Umbilical cord (tissue), 2 donors: ENCODE data around the gene FADD. TPM values are rescaled to one million over a fixed set of nuclear protein-coding genes. Genes with fewer than 3 reads are reported as not detected.

Experiments used
- DNase-seq: peaks from one replicate; pipeline ENCODE4 v3.0.0-alpha.2; 2015; ENCODE audit warnings: low spot score
- total RNA-seq: library from RNA; depleted of rRNA; stranded (reverse); fragments of >200 nt; gene quantifications from one replicate; pipeline ENCODE4 v1.2.3, GENCODE V29; 2014; ENCODE audit warnings: low replicate concordance; ENCODE audit not compliant: insufficient read depth

The FADD gene
- total RNA-seq, 1 donor from 2014 or later, result 23.8 TPM

GRCh38 chr11:70233511-70233934 is 30.4 kb downstream of the FADD start:
- no peak for DNase-seq

- DNase-seq, result no peak
These were observed 30.9 kb downstream of the FADD start for GRCh38 chr11:70233962-70234361.

- DNase-seq, result no peak
These were observed 37.2 kb downstream of the FADD start for GRCh38 chr11:70240337-70240736.

DNA sequence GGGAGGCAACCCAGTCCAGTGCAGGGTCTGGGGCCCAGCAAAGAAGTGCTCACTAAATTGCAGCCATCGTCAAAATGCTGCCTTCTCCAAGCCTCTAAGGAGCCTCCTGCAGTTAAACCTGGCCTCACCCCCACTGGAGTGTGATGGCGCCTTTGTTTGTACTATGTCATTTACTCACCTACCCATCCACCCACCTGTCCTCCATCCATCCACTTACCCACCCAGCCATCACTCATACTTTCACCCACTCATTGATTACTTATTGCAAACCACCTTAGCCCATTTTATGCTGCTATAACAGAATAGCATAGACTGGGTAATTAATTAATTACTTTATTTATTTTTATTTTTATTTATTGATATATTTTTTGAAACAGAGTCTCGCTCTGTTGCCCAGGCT is 38.6 kb downstream of the FADD start:
- no peak for DNase-seq

- no peak for DNase-seq
These were observed 39.8 kb downstream of the FADD start for GRCh38 chr11:70242885-70243284.

DNA sequence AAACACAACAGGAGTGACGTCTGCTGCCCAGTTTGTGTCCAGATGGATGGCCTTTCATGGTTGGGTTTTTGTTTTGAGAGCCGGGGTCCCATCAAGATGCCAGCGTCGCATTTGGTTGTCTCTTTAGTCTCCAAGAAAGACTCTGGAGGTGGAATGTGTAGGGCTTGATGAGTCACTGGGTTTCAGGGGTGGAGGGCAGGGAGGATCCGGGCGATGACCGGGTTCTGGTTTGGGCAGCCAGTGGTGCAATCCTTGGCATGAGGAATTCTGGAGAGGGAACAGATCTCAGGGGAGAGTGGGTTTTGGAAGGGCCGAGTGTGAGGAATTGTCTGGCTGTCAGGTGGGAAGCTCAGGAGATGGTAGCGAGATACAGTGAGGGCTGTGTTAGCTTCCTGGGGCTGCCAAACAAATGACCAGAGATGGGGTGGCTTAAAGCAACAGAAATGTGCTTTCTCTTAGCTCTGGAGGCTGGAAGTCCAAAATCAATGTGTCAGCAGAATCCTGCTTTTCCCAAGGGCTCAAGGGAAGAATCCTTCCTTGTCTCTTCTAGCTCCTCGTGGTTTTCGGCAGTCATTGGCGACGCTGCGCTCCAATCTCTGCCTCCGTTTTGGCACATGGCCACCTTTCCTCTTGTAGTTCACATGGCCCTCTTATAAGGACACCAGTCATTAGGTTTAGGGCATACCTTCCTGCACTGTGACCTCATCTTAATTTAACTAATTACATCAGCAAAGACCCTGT is 41.0 kb downstream of the FADD start:
- DNase-seq, result no peak

DNA sequence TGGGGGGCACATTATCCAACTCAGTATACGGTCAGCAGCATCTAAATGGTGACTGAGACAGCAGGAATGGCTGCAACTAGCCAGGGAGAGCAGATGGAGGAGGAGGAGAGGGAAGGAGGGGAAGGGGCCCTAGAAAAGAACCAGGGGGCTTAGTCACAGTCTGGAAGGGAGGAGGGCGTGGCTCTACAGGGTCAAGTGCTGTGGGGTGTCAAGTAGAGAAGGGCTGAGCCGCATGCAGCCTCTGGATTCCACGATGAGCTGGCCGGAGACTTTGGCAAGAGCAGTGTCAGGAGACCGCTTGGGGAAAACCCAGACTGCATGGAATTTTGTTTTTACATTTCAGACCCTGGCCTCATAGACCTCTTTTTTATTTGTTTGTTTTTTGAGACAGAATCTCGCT is 41.6 kb downstream of the FADD start:
- DNase-seq, result no peak

GRCh38 chr11:70246196-70246595 is 43.1 kb downstream of the FADD start:
- DNase-seq, result no peak

- DNase-seq, result no peak
These were observed 44.1 kb downstream of the FADD start for GRCh38 chr11:70247042-70247709.

DNA sequence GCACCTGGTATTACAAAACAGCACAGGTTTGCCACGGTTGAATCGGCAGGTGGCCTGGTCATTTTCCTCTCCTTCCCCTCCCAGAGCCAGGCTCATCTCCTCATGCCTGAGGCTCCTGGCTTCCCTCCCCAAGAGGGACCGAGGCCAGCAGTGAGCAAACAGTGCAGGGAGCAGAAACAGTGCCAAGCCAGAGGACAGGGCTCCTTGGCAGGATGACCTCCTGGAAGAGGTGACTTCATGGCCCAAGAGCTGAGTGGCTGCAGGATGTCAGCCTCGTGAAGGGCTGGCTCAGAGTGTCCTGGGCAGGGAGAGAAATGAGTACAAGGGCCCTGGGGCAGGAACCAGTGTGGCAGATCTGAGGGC is 44.6 kb downstream of the FADD start:
- no peak for DNase-seq

- no peak for DNase-seq
These were observed 48.0 kb downstream of the FADD start for GRCh38 chr11:70250876-70251658.

DNA sequence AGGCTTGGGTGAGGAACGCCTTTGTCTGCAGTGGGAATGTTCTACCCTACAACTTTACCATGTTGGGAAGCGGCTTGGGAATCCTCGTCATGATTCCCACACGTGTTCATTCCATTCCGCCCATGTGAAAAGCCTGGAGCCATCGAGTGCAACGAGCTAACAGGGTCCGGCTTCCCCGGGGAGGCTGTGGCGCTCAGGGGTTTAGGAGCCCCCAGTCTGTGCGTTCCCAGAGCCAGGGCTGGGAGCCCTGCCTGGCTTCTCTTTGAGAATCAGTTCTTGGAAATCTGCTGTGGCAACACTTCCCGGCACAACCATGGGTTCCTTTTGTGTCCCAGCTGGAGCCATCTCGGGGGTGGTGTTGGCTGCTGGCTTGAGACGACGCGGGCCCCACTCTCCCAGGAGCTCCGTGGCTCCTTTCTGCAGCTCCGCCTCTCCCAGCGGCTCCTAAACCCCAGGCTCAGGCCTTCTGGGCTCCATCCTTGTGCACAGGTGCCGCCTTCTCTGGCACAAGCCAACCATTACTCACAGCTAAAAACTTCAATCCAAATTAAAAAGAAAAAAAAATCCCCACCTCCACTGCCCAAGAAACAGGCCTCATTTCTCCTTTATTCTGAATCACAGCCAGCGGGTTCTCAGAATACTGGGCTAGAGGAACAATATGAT is 48.7 kb downstream of the FADD start:
- DNase-seq, result no peak

GRCh38 chr11:70252844-70253243 is 49.7 kb downstream of the FADD start:
- no peak for DNase-seq

DNA sequence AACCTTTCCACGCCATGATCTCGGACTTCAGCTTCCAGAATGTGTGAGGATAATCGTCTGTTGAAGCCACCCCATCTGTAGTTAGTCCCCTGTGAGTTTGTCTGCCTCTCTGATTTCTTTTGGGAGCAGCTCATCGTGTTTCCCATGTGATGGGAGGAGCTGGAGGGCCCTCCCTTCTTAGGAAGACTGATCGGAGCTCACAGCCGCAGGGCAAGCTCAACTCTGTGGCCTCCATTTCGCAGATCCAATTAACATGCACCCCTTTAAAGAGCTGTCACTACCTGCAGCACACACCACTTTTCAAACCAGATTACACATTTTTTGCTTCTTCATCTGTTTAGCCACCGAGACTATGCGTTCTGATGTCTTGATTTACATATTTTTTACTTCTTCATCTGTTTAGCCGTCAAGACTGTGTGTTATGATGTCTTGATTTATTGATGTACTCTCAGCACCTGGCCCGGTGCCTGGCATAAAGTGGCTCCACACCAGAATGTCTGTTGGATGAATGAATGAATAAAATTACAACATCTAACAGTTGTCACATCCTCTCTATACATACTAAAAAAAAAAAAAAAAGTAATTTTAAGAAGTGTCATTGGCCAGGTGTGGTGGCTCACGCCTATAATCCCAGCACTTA is 52.5 kb downstream of the FADD start:
- DNase-seq, result no peak

Other genes starting within 250 kb of the FADD start
- 4.6 TPM for gene ANO1, start 125.0 kb upstream of the FADD start, total RNA-seq
- gene PPFIA1, start 67.4 kb downstream of the FADD start, total RNA-seq, result 49.6 TPM
- 155 TPM for gene CTTN, start 195.2 kb downstream of the FADD start, total RNA-seq